ENCODE results near the gene MIF.
"Not testable (repeated sequence)": the region's sequence is repeated elsewhere in the genome, so short reads cannot be mapped to it uniquely, and the experiment has no call there.

DNA sequence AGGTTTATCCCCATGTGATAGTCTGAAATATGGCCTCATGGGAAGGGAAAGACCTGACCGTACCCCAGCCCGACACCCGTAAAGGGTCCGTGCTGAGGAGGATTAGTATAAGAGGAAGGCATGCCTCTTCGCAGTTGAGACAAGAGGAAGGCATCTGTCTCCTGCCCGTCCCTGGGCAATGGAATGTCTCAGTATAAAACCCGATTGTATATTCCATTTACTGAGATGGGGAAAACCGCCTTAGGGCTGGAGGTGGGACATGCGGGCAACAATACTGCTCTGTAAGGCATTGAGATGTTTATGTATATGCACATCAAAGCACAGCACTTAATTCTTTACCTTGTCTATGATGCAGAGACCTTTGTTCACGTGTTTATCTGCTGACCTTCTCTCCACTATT lies 13.2 kb downstream of the MIF start:
- TF ChIP-seq, protein P1, sequence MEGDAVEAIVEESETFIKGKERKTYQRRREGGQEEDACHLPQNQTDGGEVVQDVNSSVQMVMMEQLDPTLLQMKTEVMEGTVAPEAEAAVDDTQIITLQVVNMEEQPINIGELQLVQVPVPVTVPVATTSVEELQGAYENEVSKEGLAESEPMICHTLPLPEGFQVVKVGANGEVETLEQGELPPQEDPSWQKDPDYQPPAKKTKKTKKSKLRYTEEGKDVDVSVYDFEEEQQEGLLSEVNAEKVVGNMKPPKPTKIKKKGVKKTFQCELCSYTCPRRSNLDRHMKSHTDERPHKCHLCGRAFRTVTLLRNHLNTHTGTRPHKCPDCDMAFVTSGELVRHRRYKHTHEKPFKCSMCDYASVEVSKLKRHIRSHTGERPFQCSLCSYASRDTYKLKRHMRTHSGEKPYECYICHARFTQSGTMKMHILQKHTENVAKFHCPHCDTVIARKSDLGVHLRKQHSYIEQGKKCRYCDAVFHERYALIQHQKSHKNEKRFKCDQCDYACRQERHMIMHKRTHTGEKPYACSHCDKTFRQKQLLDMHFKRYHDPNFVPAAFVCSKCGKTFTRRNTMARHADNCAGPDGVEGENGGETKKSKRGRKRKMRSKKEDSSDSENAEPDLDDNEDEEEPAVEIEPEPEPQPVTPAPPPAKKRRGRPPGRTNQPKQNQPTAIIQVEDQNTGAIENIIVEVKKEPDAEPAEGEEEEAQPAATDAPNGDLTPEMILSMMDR (IDR thresholded peaks at IDR 0.05), result not testable (repeated sequence)
- not testable (repeated sequence) for TF ChIP-seq POLR2A (IDR thresholded peaks at IDR 0.05)

Measured in right lobe of liver (tissue), 4 donors.